Left ventricle myocardium inferior (tissue), 1 donor: ENCODE data around the gene EMB. TPM values are rescaled to one million over a fixed set of nuclear protein-coding genes. Genes with fewer than 3 reads are reported as not detected.
A peak's percentile ranks its signal among the peaks of the same experiment; 100 is the strongest.
"Not testable (repeated sequence)": the region's sequence is repeated elsewhere in the genome, so short reads cannot be mapped to it uniquely, and the experiment has no call there.

Experiments
- DNase-seq: peaks from one replicate; pipeline ENCODE4 v3.0.0-alpha.2; 2020
- H3K27ac ChIP-seq: fragments of 200-600 bp; replicated peaks from 2 replicates; pipeline ENCODE4 v1.8.0; 2021
- H3K27me3 ChIP-seq: fragments of 200-600 bp; 2 replicates; pipeline ENCODE4 v1.8.0; 2021; ENCODE audit warnings: low read depth
- H3K36me3 ChIP-seq: fragments of 200-600 bp; 2 replicates; pipeline ENCODE4 v1.8.0; 2021
- H3K4me1 ChIP-seq: fragments of 200-600 bp; 2 replicates; pipeline ENCODE4 v1.8.0; 2021
- H3K4me3 ChIP-seq: fragments of 200-600 bp; 2 replicates; pipeline ENCODE4 v1.8.0; 2021; ENCODE audit warnings: mild to moderate bottlenecking, moderate library complexity
- H3K9me3 ChIP-seq: fragments of 200-600 bp; replicated peaks from 2 replicates; pipeline ENCODE4 v1.8.0; 2021
- CTCF ChIP-seq: fragments of 200-600 bp; IDR thresholded peaks from 2 replicates; pipeline ENCODE4 v1.8.0; 2021; ENCODE audit warnings: antibody characterized with exemption, mild to moderate bottlenecking, borderline replicate concordance
- intact Hi-C: fragments of 100-400 bp; cut with micrococcal nuclease; formaldehyde crosslinking; loops from one replicate; pipeline ENCODE4 v1.11.0; 2022
- total RNA-seq: library from RNA; stranded (reverse); fragmentation: NEBNext Ultra II Directional; extraction: Animal tissue kit (Norgen Biotek cat#: 25700); gene quantifications from one replicate; pipeline ENCODE4 v1.2.1, GENCODE V29; 2021
- donor health status: DM: no; HTN: yes; CAD: no; lungs with severe emphysema.

The EMB gene
- total RNA-seq, 1 donor from 2014 or later = 16.6 TPM

DNA sequence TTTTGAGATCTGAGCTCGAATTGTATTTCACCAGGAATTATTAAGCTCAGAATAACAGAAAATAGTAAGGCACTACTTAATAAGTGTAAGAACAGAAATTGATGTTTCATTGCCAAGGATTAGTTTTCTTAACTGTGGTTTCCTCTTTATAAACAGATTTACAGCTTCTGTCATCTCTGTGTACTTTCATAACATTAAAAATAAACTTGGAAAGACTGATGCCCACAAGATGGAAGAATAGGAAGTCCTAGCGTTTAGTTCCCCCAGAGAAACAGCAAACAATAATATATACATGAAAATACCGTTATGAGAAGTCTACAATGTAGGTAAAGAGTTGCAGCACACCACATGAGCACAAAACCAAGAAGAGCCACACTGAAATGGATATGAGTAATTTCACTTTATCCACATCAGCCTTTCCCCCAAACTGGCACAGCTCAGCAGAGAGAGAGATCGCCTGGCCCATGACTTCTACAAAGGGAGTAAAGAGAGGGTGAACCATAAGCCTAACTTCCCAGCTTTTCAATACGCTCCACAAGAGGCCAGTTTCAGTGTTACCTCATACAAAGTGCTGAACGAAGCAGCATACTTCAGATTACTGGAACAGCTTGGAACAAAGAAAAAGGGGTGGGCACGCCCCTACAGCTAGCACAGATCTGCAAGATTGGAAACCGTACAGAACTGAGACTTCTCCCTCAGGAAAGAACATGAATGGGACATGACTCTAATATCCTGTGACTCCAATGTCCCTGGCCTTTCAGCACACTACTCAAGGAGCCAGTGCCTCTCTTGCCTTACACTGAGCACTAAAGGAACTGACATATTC lies 75.4 kb downstream of the EMB start:
- intact Hi-C loops = no loop called here
- no peak for DNase-seq
- no peak for TF ChIP-seq CTCF
- Histone ChIP-seq H3K36me3 (no peaks in the 10 kb centered on the region), H3K4me1 (no peaks in the 10 kb centered on the region), H3K27me3 (no peaks in the 10 kb centered on the region), H3K4me3 (no peak overlapping the region), H3K9me3 (peaks cover 43% of the 10 kb centered on the region), H3K27ac (peak overlapping the region; percentile 47)

GRCh38 chr5:50364535-50365309 lies 76.4 kb downstream of the EMB start:
- H3K27ac ChIP-seq, H3K27me3 ChIP-seq, DNase-seq, H3K4me3 ChIP-seq, intact Hi-C loops, H3K4me1 ChIP-seq, H3K36me3 ChIP-seq: not testable (repeated sequence)
- H3K9me3 ChIP-seq = peaks cover 40% of the 10 kb centered on the region

GRCh38 chr5:50359187-50359586 lies 81.9 kb downstream of the EMB start:
- Histone ChIP-seq H3K27me3 (no peaks in the 10 kb centered on the region), H3K36me3 (no peaks in the 10 kb centered on the region), H3K9me3 (no peaks in the 10 kb centered on the region), H3K27ac (no peak overlapping the region), H3K4me3 (no peak overlapping the region), H3K4me1 (no peaks in the 10 kb centered on the region)
- TF ChIP-seq CTCF = no peak
- intact Hi-C loops = no loop called here
- DNase-seq = no peak

GRCh38 chr5:50352382-50352781 lies 88.7 kb downstream of the EMB start:
- Histone ChIP-seq H3K4me3 (no peak overlapping the region), H3K36me3 (no peaks in the 10 kb centered on the region), H3K4me1 (no peaks in the 10 kb centered on the region), H3K27ac (no peak overlapping the region), H3K9me3 (peaks cover 3% of the 10 kb centered on the region), H3K27me3 (no peaks in the 10 kb centered on the region)
- no peak for TF ChIP-seq CTCF
- no peak for DNase-seq
- intact Hi-C loops = no loop called here

Other genes with a start within 250 kb of the EMB start
- gene PARP8, start 225.3 kb upstream of the EMB start, total RNA-seq = 6.6 TPM